NOMO-1 treated with dmso at 0.1 percent for 144 hours (cell line): Measurements from ENCODE around the gene FTO.

Experiments used
- DNase-seq: peaks from one replicate; lab custom pipeline; 2025; ENCODE audit not compliant: unreplicated experiment; lab: John Stamatoyannopoulos, UW

The FTO gene

GRCh38 chr16:54197758-54198157, 493.8 kb downstream of the FTO start:
- no peak for DNase-seq

DNA sequence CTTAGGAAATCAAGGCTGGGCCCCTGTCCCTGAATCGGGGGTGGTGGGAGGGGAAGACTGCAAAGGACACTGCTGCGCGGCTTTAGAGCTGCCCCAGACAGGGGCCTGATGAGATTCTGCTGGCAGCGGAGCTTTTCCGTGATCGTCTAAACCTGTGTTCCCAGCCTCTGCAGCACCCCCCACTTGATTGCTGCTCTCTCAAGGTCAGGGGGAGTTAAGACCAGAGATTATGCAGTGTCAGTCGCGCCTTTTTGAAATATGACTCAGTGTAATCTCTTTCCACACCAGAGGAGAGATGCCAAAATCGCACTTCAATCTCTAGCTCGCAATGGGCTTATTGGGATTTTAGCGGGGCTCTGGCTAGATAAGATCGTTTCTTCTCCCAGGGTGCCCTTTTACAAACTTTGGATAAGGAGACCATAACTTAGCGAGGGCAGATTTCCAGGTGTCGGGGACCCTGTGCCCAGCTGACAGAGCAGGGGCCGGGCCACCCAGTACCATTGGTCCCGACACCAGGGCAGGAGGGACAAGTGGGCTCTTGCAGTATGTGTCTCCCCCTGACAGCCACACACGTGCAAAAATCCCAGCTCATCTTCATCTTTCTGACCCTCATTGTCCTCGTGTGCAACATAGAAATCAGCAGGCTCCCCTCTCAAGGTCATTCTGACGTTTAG, 495.7 kb downstream of the FTO start:
- no peak for DNase-seq

GRCh38 chr16:54200161-54200534, 496.2 kb downstream of the FTO start:
- no peak for DNase-seq

DNA sequence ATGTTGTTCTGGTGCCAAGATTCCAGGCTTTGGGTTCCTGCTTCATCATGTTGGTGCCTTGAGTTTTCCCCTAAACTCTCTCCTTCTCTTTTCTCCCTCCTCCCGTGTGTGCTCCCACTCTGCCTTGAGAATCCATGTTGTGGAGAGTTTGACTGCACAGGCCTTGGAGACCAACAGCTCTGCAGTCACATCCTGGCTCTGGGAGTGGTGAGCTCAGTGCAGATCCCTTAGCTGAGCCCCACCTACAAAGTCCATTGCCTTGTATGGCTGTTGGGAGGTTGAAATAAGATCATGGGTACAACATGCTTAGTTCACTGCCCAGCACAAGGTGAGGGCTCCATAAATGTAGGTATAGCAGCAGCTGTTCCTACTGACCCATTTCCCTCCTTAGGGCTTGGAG, 496.8 kb downstream of the FTO start:
- DNase-seq, result no peak

DNA sequence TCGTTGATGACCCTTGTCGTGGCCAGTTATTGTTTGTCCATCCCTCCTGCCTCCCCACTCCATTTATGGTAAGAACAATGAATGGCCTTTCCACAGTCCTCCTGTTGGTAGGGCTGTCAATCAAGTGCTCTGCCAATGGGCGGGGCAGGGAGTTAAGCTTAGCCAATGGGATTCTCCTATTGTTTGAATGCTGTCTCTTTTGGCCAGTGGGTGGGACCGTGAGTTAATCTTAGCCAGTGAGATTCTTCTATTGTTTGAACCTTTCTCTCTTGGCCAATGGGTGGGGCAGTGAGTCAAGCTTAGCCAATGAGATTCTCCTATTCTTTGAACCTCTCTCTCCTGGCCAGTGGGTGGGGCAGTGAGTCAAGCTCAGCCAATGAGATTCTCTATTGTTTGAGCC, 497.2 kb downstream of the FTO start:
- DNase-seq, result no peak
